Astrocyte of the cerebellum (primary cell): ENCODE measurements around the gene HBZ.
A peak's percentile ranks its signal among the peaks of the same experiment; 100 is the strongest.

ENCODE experiments used
- DNase-seq: peaks from one replicate; pipeline ENCODE4 v3.0.0-alpha.2; 2011; ENCODE audit warnings: low read depth
- H3K4me3 ChIP-seq: 2 replicates; pipeline ENCODE4 v1.5.1; 2011; ENCODE audit warnings: mild to moderate bottlenecking, low read depth, low read length, moderate library complexity
- in situ Hi-C: cut with HindIII; loops from 2 replicates; pipeline ENCODE4 v1.10.0; 2017; ENCODE audit warnings: low sequenced_read_pairs
- TF ChIP-seq, protein P1 (sequence below): IDR thresholded peaks from 2 replicates; pipeline ENCODE4 v1.5.1; 2012; ENCODE audit warnings: low read length, low read depth, moderate library complexity, mild to moderate bottlenecking; ENCODE audit errors: missing control alignments

HBZ gene

DNA sequence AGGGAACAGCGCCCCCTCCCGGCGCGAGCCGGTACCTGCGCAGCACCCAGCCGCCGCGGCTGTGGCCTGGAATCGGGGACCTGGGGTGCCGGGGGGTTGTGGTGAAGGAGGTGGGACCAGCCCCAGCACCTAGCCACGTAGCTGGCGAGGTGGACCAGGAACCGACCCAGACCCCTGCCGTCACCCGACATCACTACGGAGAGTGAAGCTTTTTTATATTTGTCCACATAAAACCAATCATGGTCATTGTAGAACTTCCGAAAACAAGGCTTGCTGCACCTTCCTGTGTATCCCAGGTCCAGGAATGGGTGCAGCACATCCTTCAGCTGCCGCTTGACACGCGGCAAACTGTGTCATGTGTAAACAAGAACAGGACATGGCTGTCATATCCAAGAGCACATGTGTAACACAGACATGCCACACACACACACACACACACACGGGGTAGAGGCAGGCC lies 29.1 kb downstream of the HBZ start:
- in situ Hi-C loops, result no loop called here
- DNase-seq, result no peak
- TF ChIP-seq, protein P1, sequence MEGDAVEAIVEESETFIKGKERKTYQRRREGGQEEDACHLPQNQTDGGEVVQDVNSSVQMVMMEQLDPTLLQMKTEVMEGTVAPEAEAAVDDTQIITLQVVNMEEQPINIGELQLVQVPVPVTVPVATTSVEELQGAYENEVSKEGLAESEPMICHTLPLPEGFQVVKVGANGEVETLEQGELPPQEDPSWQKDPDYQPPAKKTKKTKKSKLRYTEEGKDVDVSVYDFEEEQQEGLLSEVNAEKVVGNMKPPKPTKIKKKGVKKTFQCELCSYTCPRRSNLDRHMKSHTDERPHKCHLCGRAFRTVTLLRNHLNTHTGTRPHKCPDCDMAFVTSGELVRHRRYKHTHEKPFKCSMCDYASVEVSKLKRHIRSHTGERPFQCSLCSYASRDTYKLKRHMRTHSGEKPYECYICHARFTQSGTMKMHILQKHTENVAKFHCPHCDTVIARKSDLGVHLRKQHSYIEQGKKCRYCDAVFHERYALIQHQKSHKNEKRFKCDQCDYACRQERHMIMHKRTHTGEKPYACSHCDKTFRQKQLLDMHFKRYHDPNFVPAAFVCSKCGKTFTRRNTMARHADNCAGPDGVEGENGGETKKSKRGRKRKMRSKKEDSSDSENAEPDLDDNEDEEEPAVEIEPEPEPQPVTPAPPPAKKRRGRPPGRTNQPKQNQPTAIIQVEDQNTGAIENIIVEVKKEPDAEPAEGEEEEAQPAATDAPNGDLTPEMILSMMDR, result peak; percentile 89
- H3K4me3 ChIP-seq, result no peak overlapping the region

DNA sequence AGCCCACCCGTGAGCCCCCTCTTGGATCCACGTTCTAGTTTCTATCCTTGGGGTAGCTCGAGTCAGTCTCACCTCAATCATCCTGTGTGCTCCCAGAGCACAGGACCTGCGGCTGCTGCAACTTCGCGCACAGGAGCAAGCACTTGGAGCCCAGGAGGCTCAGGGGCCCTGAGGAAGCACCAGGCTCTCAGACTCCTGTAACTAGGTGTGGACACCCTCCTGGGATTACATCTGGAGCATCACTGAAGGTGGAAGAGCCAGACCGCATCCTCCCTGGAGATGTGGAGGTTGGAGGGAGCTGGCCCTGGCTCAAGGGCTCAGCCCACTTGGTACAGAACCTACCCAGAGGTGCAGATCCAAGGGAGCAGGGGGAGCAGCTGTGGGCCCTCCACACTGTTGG lies 30.6 kb downstream of the HBZ start:
- no peak overlapping the region for H3K4me3 ChIP-seq
- TF ChIP-seq, protein P1, result no peak
- no peak for DNase-seq
- in situ Hi-C loops, result no loop called here

DNA sequence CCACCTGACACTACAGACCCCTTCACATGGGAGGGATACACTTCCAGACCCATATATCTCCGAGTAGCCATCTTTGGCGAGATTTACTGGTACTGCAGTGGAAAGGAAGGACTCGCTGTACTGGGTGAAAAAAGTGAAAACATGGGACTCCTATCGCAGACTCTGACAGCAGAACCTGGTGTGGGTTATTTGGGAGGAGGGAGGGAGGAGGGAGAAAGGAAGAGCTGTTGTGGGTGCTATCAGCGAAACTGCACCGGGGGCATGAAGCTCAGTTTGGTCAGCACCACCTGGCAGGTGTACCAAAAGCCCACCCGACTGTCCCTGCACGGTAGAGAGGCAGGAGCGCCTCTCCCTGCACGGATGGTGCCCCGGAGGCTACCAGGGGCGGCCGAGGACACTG lies 32.8 kb downstream of the HBZ start:
- DNase-seq, result no peak
- in situ Hi-C loops, result no loop called here
- TF ChIP-seq, protein P1, result no peak
- H3K4me3 ChIP-seq, result no peak overlapping the region

DNA sequence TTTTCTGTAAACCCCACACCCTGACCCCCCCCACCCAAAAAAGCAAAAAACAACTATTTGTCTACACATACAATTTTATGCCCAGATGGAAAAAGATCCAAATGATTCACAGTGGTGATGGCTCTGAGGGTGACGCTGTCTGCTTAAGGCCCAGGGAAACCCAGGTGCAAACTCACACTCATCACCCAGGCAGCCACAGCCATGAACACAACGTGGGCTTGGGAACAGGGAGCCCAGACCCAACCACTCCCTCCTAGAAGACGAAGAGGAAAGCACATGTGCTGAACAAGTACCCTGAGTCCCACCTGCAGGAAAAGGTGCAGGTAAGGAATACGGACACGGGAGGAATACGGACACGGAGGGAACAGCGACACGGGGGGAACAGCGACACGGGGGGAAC lies 33.2 kb downstream of the HBZ start:
- in situ Hi-C loops, result no loop called here
- DNase-seq, result no peak
- TF ChIP-seq, protein P1, result no peak
- no peak overlapping the region for H3K4me3 ChIP-seq

DNA sequence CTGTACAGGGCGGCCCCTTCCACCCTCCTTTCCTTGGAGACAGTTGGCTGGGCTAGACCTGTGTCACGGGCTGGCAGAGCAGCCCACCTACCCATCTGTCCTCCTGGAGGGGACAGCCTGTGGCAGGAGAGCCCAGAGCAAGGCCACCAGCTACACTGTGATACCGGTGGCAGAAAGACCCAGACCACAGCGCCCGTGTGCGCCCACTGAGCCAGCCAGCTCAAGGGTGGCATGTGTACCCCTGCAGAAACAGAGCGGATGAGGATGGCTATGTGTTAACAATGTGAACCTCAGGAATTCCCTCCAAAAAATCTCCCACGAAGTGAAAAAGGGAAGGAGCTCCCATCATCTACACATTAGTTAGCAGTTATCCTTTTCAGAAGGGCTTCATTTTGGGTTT lies 34.9 kb downstream of the HBZ start:
- TF ChIP-seq, protein P1, result no peak
- no peak overlapping the region for H3K4me3 ChIP-seq
- in situ Hi-C loops, result no loop called here
- no peak for DNase-seq

DNA sequence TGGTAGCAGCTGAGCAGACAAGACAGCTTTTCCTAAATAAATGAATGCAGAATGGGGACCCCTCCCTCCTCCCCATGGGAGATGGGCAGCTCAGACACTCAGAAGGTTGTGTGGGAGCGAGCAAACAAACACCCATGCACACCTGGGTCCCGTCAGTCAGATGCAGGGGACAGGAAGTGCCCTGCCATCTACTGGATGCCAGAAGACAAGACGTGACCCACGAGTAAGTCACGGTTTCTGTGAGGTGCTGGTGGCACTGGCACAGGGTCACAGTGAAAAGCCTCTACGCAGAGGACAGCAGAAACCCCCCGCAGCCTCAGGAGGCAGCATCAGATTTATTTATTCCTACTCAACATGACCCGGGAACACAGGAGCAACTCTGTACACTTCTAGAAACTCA lies 36.2 kb downstream of the HBZ start:
- TF ChIP-seq, protein P1, result no peak
- no peak overlapping the region for H3K4me3 ChIP-seq
- in situ Hi-C loops, result no loop called here
- DNase-seq, result no peak

DNA sequence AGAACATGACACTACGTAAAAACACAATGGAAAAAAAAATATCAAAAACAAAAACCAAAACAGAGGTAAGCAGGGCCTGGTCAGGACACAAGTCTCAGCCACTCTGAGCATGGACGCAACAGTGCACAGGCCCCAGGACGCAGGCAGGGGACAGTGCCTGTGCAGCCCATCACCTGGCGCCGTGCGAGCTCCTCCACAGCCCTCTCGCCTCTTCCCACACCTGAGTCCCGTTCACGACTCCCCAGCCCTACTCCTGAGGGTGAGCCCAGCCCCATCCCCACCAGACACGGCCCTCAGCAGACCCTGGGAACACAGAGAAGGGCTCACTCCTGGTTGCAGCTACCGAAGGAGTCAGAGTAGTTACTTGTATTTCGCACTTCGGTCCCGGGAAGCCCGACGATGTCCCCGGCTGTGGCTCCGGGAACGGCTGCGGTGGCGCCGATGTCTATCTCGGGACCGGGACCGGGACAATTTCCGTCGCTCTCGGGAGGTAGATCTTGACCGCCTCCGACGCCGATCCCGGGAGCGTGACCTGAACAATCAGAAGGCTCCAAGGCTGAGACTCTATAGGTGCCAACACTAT lies 37.3 kb downstream of the HBZ start:
- TF ChIP-seq, protein P1, result no peak

More for the DNA sequence above, 37.3 kb downstream of the HBZ start:
- no peak overlapping the region for H3K4me3 ChIP-seq
- in situ Hi-C loops, result no loop called here
- no peak for DNase-seq
